GM12878 (cell line): ENCODE data around the gene PRKCE. TPM values are rescaled to one million over a fixed set of nuclear protein-coding genes. Genes with fewer than 3 reads are reported as not detected.

ENCODE experiments used
- BACH1 ChIP-seq: fragments of 450-650 bp; IDR thresholded peaks from 2 replicates; pipeline ENCODE4 v1.6.1; 2017; ENCODE audit warnings: mild to moderate bottlenecking, borderline replicate concordance
- CHD4 ChIP-seq: fragments of 200-600 bp; sonication (generic); IDR thresholded peaks from 2 replicates; pipeline ENCODE4 v1.6.1; 2016; ENCODE audit warnings: mild to moderate bottlenecking
- IRF4 ChIP-seq: IDR thresholded peaks from 2 replicates; pipeline ENCODE4 v1.6.1; 2011; ENCODE audit warnings: low read depth, low read length
- MEF2A ChIP-seq: IDR thresholded peaks from 2 replicates; pipeline ENCODE4 v1.6.1; 2011; ENCODE audit warnings: low read depth, mild to moderate bottlenecking, low read length, moderate library complexity; ENCODE audit not compliant: insufficient read depth
- SIX5 ChIP-seq: IDR thresholded peaks from 2 replicates; pipeline ENCODE4 v1.6.1; 2011; ENCODE audit warnings: mild to moderate bottlenecking, low read depth, low read length, moderate library complexity; ENCODE audit not compliant: severe bottlenecking
- TBL1XR1 ChIP-seq: IDR thresholded peaks from 2 replicates; pipeline ENCODE4 v1.6.1; 2012; ENCODE audit warnings: low read depth, low read length, improper control_type of control experiment
- ZSCAN29 ChIP-seq: fragments of 450-650 bp; IDR thresholded peaks from 2 replicates; pipeline ENCODE4 v1.6.1; 2017; ENCODE audit warnings: mild to moderate bottlenecking, moderate library complexity
- polyA plus RNA-seq, 11 experiments: library from polyadenylated mRNA; depleted of rRNA in 4 of 11; unstranded in 6 of 11; stranded (reverse) in 5 of 11; fragments of >200 nt; fragmentation: Nextera tagmentation in 4 of 11; fragmentation: Illumina TruSeq in 1 of 11; extraction: Ambion mirVana in 4 of 11; extraction: Trizol in 1 of 11; gene quantifications; 1 replicate in 1 of 11; 2 replicates in 10 of 11; pipeline versions ENCODE4 v1.2.1 to v1.2.3, GENCODE V29; 2011 to 2016; ENCODE audit warnings: inconsistent platforms in 2 of 11, missing spikeins in 2 of 11, low read depth in 1 of 11
- total RNA-seq, 4 experiments: library from RNA; depleted of rRNA in 3 of 4; stranded (reverse); fragments of >200 nt in 3 of 4; fragmentation: Illumina TruSeq in 1 of 4; extraction: Trizol in 1 of 4; gene quantifications; 2 replicates each; pipeline versions ENCODE4 v1.2.1 to v1.2.3, GENCODE V29; 2013 to 2021
- TF ChIP-seq, protein P1 (sequence below): fragments of 450-650 bp; IDR thresholded peaks from 2 replicates; pipeline ENCODE4 v1.6.1; 2016; ENCODE audit warnings: mild to moderate bottlenecking, moderate library complexity, borderline replicate concordance
- TF ChIP-seq, protein P2 (sequence below): fragments of 450-650 bp; IDR thresholded peaks from 2 replicates; pipeline ENCODE4 v1.6.1; 2018; ENCODE audit warnings: mild to moderate bottlenecking, low read depth, moderate library complexity; ENCODE audit not compliant: partially characterized antibody
- TF ChIP-seq, protein P3 (sequence below): IDR thresholded peaks from 2 replicates; pipeline ENCODE4 v1.6.1; 2012; ENCODE audit warnings: low read length, inconsistent platforms
- TF ChIP-seq, protein P4 (sequence below): fragments of 450-650 bp; IDR thresholded peaks from 2 replicates; pipeline ENCODE4 v1.6.1; 2017; ENCODE audit warnings: low read depth, mild to moderate bottlenecking, moderate library complexity

The PRKCE gene
- total and polyA plus RNA-seq, 10 of the 15 experiments (the other 5 are each of a cell fraction or from before 2014, with no cell fraction given), result 2.6 to 28.2 (median 11.3) TPM

DNA sequence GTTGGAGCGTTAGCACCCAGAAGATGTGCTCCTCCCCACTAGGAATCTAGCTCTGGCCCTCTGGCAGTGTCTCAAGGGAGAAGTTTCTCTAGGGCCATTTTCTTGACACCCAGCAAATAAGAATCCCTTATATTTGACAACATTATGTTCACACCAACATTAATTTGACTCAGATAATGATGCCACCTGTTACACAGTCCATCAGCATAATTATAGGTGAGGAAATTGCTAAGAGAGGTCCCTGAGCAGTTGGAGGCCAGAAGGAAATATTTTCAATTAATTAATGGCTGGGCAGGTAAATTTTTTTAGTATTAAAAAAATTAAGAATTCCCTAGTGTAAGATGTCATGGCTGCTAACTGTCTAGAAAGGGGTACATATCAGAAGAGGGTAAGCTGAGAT, 36.5 kb downstream of the PRKCE start (continued):
- TF ChIP-seq, protein P1, sequence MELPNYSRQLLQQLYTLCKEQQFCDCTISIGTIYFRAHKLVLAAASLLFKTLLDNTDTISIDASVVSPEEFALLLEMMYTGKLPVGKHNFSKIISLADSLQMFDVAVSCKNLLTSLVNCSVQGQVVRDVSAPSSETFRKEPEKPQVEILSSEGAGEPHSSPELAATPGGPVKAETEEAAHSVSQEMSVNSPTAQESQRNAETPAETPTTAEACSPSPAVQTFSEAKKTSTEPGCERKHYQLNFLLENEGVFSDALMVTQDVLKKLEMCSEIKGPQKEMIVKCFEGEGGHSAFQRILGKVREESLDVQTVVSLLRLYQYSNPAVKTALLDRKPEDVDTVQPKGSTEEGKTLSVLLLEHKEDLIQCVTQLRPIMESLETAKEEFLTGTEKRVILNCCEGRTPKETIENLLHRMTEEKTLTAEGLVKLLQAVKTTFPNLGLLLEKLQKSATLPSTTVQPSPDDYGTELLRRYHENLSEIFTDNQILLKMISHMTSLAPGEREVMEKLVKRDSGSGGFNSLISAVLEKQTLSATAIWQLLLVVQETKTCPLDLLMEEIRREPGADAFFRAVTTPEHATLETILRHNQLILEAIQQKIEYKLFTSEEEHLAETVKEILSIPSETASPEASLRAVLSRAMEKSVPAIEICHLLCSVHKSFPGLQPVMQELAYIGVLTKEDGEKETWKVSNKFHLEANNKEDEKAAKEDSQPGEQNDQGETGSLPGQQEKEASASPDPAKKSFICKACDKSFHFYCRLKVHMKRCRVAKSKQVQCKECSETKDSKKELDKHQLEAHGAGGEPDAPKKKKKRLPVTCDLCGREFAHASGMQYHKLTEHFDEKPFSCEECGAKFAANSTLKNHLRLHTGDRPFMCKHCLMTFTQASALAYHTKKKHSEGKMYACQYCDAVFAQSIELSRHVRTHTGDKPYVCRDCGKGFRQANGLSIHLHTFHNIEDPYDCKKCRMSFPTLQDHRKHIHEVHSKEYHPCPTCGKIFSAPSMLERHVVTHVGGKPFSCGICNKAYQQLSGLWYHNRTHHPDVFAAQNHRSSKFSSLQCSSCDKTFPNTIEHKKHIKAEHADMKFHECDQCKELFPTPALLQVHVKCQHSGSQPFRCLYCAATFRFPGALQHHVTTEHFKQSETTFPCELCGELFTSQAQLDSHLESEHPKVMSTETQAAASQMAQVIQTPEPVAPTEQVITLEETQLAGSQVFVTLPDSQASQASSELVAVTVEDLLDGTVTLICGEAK, result no peak
- TF ChIP-seq CHD4, result no peak
- TF ChIP-seq MEF2A, result no peak
- TF ChIP-seq, protein P2, sequence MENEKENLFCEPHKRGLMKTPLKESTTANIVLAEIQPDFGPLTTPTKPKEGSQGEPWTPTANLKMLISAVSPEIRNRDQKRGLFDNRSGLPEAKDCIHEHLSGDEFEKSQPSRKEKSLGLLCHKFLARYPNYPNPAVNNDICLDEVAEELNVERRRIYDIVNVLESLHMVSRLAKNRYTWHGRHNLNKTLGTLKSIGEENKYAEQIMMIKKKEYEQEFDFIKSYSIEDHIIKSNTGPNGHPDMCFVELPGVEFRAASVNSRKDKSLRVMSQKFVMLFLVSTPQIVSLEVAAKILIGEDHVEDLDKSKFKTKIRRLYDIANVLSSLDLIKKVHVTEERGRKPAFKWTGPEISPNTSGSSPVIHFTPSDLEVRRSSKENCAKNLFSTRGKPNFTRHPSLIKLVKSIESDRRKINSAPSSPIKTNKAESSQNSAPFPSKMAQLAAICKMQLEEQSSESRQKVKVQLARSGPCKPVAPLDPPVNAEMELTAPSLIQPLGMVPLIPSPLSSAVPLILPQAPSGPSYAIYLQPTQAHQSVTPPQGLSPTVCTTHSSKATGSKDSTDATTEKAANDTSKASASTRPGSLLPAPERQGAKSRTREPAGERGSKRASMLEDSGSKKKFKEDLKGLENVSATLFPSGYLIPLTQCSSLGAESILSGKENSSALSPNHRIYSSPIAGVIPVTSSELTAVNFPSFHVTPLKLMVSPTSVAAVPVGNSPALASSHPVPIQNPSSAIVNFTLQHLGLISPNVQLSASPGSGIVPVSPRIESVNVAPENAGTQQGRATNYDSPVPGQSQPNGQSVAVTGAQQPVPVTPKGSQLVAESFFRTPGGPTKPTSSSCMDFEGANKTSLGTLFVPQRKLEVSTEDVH, result no peak
- no peak for TF ChIP-seq IRF4
- TF ChIP-seq ZSCAN29, result no peak
- TF ChIP-seq BACH1, result no peak
- no peak for TF ChIP-seq SIX5
- no peak for TF ChIP-seq TBL1XR1
- TF ChIP-seq, protein P3, sequence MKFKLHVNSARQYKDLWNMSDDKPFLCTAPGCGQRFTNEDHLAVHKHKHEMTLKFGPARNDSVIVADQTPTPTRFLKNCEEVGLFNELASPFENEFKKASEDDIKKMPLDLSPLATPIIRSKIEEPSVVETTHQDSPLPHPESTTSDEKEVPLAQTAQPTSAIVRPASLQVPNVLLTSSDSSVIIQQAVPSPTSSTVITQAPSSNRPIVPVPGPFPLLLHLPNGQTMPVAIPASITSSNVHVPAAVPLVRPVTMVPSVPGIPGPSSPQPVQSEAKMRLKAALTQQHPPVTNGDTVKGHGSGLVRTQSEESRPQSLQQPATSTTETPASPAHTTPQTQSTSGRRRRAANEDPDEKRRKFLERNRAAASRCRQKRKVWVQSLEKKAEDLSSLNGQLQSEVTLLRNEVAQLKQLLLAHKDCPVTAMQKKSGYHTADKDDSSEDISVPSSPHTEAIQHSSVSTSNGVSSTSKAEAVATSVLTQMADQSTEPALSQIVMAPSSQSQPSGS, result no peak
- TF ChIP-seq, protein P4, sequence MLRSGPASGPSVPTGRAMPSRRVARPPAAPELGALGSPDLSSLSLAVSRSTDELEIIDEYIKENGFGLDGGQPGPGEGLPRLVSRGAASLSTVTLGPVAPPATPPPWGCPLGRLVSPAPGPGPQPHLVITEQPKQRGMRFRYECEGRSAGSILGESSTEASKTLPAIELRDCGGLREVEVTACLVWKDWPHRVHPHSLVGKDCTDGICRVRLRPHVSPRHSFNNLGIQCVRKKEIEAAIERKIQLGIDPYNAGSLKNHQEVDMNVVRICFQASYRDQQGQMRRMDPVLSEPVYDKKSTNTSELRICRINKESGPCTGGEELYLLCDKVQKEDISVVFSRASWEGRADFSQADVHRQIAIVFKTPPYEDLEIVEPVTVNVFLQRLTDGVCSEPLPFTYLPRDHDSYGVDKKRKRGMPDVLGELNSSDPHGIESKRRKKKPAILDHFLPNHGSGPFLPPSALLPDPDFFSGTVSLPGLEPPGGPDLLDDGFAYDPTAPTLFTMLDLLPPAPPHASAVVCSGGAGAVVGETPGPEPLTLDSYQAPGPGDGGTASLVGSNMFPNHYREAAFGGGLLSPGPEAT, result no peak
- TF ChIP-seq, all 136 proteins: peak for 0
